T-helper 1 cell treated with Interleukin-12 subunit alpha and Interleukin-12 subunit beta and Interleukin-4 antibody, amounts not matched to agents 30 ng/mL and 1 ng/mL, for 36 hours (primary cell): Measurements from ENCODE around the gene HUS1B. TPM values are rescaled to one million over a fixed set of nuclear protein-coding genes. Genes with fewer than 3 reads are reported as not detected.

Experiments used
- intact Hi-C: fragments of 100-400 bp; cut with micrococcal nuclease; formaldehyde crosslinking; loops from one replicate; pipeline ENCODE4 v1.15.1; 2024
- total RNA-seq: library from RNA; stranded (reverse); gene quantifications from 2 replicates; pipeline ENCODE4 v1.2.3, GENCODE V29; 2022

HUS1B gene
- total RNA-seq, 1 donor from 2014 or later = 2.7 TPM

DNA sequence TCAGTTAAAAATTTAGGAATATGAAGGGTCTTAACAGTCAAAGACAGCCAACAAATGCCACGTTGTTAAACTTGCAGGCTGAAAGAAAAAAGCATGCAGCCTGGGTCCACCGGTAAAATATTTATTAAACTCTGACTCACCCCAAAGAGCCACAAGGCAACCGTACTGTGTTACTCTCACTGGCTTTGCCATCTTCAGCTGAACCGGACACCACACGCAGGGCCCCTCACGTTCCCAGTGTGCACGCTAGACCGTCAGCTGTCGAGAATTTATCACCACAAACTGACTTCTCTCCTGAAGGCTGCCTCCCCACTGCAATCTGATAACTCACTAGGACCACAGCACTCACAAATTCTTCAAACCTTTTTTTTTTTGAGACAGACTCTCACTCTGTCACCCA, 30.7 kb downstream of the HUS1B start:
- intact Hi-C loops = no loop called here

- intact Hi-C loops = no loop called here
Observed at GRCh38 chr6:624979-625378, 31.9 kb downstream of the HUS1B start.

- intact Hi-C loops = no loop called here
Observed at GRCh38 chr6:622462-622861, 34.4 kb downstream of the HUS1B start.

DNA sequence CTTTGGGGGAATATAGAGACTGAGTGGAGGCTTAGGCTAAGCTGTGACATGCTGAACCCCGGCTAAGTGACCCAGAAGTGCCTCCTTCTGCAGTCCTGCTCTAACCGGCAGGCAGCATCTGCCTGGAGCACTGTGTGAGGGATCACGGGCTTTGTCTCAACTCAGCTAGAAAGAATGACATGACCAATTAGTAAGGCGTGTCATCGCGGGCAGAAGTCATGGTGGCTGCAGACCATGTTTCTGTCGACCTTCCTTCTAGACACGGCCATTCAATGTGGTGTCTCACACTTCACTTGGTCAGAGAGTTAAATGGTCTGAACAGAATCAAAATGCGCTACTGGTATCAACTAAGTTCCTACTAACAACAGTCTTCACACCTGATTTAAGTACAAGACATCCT, 35.0 kb downstream of the HUS1B start:
- intact Hi-C loops = no loop called here

DNA sequence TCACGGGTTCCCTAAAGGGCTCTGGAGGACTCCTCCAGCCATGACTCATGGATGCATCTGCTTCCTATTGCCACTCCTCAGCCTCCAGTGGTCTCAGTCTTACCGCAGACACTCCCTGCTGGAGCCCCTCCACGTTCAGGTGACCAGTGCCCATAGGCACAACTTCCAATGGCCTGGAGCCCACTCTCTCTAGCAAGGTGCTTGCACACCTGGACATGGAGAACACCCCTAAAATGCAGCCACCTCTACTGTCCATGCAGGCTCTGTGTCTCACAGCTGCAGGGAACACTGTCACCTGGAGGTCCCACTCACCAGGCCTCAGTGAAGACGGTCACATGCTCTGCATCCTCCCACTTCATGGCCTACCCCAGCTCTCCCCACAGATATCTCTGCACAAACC, 36.0 kb downstream of the HUS1B start:
- intact Hi-C loops = no loop called here

DNA sequence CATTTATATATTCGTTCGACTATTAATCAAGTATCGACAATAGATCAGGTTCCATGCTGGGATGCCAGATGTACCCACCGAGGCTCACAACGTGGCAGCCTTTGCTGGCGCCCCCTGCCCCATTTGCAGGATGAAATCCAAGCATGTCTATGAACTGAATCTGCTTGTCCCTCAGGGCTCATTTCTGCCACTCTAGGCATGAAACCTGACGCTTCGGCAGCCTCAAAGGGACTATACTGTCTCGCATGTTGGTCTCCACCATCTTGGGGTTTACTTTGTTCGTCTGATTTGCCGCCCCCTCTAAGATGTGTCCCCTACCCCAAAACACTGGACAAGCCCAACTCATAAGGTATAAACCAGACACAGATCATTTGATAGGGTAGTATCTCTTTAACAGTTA, 36.7 kb downstream of the HUS1B start:
- intact Hi-C loops = no loop called here

- intact Hi-C loops = no loop called here
Observed at GRCh38 chr6:617456-618100, 39.3 kb downstream of the HUS1B start.

GRCh38 chr6:613981-614380, 42.9 kb downstream of the HUS1B start:
- intact Hi-C loops = no loop called here

DNA sequence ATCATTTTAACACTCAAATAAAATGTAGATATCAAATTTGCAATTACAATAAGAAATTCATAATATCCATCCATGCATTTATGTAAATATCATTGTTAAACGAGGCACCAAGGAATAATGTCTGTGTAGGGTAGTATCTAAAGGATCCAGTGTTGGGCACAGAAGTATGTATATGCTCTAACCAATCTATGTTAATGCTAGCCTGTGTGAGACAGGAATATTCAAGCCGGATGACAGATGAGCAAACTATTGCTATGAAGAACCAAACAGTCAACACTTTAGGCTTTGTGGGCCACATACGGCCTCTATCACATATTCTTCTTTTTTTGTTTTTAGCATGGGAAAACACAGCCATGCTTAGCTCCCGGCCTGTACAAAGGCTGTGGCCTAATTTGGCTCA, 45.0 kb downstream of the HUS1B start:
- intact Hi-C loops = no loop called here

DNA sequence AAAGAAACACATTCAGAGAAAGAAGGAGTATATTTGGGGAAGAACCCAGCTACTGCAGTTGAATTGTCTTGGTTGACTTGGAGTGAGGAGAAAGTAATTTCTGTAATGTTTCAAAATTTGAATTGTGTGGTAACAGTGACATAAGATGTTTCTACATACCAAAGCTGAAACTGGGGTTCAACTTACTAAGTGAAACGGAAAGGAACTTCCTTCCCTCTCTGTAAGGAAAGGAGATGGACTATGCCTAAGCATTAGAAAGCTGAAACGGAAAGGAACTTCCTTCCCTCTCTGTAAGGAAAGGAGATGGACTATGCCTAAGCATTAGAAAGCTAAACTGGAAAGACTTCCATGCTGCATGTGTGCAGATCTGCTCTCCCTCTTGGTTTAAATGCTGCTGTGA, 46.0 kb downstream of the HUS1B start:
- intact Hi-C loops = no loop called here

DNA sequence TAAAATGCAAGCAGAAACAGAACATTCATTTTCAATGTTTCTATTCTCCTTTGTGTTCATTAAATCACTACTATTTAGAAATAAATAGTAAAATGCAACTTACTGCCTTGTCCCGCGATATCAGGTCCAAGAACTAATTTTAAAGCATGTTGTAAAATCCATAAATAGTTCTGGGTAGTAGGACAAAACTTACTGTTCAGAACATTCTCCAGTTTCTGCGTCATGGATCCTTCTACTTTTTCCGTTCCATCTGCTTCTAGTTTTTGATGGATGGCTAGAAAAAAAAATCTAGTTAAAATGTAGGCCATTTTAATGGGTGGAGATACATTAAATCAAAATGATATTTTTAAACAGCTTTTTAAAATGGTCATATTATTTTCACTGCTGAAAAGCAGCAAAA, 47.0 kb downstream of the HUS1B start:
- intact Hi-C loops = no loop called here

DNA sequence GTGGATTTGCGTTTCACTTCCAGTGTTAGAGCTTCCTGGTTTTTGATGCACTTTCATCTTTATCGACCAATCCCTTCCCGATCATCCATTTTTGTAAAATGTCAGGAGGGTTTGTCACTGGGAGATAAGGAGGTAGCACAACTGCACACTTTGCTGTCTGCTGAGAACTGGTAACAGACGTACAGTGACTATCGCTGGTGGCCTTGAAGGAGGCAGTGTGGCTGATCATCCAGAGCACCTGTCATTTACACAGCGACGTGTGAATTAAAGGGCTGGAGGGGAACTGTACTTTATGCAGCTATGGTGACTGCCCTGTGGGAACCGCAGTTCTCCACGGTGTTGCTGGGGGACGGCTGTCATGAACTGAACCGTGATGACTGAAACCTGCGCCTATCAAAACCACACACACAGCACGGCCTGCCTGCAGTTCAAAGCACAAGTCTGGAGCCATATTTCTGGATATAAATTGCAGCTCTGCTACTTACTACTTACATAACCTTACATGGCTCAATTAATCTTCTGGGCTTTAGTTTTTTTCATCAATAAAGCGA, 50.0 kb downstream of the HUS1B start:
- intact Hi-C loops = no loop called here

Other genes with a start within 250 kb of the HUS1B start
- 39.6 and 40.8 TPM in 2 replicates for gene EXOC2, start 36.0 kb upstream of the HUS1B start, total RNA-seq